SW480 (cell line): ENCODE measurements around the gene LAMB1.
A peak's percentile ranks its signal among the peaks of the same experiment; 100 is the strongest.

Experiments used
- DNase-seq: peaks from one replicate; pipeline ENCODE4 v3.0.0-alpha.2; 2016; ENCODE audit warnings: low spot score

The LAMB1 gene

GRCh38 chr7:108017776-108018151 is 14.8 kb upstream of the LAMB1 start:
- DNase-seq = no peak

DNA sequence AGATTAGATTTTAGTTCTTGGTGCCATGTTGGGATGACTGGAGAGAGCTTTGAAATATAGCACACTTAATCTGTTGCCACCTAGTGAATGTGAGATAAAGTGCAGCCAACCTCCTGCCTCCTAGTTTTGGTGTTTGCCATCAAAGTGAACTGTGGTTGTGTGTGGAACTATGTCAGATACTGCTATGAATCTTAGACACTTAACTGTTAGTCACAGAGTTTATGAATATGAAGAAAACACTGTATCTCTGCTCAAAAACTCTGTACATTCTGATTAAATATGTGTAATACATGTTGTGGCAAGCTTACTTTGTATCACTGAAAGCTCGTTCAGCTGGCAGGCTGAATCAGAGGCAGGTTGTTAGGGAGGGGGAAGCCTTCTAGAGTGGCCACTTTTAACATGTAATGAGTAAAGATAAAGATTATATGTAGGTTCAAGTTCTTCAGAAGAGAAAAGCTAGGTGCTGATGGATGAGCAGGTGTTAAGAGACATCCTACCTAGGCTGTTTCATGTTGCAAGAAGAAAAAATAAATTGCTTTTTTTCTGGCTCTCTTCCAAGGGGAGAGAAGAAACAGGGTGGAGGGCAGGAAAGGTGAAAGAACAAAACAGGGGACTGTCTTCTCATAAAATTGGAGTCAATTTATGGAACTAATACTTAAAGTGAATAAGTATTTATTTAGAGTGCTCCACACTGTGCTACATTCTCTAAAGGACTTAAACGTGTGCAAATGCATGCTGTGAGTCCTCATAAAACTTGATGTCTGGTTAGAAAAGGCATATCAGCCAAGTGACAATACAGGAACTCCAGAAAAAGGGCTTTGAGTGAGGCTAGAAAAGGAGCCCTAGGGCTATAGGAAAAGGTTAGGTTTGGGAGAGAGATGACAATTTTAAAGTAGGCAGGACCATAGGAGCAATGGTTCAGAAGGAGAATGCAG is 14.1 kb upstream of the LAMB1 start:
- peak; percentile 48 for DNase-seq

DNA sequence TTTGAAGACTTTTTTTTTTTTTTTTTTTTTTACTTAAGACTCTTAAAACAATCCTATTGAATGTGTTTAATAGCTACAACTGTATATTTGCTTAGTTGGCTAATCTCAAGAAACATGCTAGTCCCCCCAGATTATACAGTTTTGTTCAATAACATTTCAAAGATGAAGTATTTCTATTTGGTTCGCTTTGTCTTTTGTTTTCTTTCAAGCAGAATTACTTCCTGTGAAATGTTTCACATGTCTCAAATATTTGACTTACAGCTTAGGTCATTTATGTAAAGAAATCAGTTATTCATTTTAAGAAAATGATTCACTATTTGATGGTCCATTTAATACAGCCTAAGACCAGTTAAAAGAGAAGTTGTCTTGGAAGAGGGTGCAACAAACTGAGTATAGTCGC is 12.8 kb upstream of the LAMB1 start:
- DNase-seq = no peak

DNA sequence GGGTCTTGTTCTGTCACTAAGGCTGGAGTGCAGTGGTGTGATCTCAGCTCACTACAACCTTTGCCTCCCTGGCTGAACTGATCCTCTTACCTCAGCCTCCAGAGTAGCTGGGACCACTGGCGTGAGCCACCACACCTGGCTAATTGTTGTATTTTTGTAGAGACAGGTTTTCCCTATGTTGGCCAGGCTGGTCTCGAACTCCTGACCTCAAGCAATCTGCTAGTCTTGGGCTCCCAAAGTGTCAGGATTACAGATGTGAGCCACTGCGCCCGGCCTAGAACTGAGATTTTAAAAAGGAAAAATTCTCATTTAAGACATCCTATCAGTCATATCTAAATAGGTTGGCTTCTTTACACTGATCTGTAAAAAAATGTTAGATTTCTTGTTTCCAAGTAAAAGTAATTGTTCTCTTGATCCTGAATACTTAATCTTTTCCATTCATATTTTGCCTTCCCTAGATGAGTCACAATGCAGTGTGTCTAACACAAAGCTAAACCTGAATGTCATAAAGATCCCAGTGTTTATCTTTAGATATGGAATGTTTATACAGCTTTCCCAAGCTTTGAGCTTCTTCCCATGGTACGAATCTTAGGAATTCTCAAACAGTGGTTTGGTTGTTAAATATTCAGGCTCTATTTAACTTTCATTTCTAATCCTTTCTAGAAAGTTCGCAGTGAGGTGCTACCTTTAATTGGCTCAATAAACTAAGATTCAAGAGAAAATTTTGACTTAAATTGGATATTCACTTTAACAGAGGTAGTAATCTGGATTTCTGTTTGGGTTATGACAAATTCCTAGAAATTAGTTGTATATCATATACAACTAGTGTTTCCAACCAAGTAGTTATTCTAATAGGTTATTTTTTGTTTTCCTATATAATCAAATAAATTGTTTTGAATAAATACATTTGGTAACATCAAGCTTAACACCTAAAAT is 12.1 kb upstream of the LAMB1 start:
- peak; percentile 34 for DNase-seq

- no peak for DNase-seq
Observed at GRCh38 chr7:108014215-108014614, 11.3 kb upstream of the LAMB1 start.

DNA sequence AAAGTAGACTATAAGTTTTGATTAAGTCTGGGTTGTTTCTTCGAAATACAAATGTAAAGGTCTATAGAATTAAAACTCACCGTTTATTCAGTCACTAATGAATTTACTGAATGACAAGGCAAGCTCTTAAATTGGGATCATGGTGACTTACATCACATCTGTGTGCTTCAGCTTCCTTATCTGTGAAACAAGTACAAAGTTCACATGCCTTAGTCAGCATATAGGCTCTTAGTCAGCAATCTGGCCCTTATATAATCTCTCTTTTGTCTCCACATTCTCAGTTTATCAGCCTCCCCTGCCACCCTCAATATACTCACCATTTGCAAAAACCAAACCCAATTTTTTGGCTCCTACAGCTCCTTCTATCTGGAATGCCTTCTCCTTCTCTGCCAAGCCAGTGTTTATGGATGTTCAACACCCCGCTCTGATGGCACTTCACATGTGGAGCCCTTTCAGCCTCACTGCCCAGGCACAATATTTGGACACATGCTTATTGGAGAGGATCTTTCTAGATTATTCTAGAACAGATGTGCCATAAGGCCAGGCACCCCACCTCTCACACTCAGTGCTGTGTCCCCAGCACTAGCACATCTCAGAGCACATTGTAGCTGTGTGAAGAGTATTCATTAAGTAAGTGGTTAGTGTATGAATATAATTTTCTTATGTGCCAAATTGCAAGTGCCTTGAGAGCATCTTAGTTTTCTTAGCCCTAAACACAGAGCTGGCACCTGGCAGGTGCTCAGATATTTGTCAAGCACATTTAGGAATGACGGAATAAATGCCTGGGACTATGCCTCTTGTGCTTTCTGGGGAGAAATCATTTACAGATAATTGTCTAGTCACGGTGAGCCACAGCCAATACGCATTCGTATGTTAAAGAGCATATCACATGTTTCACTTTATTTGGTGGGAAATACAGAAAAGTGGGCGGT is 9.8 kb upstream of the LAMB1 start:
- DNase-seq = peak; percentile 73

DNA sequence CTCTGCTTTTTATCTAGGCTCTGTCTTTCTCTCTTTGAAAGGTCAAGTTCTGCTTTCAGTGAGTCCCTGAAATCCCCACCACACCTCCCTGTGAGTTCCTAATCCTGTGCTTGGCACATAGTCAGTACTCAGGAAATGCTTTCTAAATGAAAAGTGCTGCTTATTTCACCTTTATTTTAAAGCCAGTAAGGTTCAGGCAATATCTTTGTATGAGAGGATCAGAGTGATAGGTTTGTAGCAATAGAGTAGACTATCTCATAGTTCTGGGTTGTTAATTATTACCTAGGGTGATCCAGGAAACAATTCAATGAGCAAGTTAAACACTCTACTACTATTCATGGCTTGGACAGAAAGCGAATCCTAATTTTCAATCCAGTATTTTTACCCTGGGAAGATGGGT is 7.4 kb upstream of the LAMB1 start:
- DNase-seq = peak; percentile 26

GRCh38 chr7:108009873-108010272 is 6.9 kb upstream of the LAMB1 start:
- DNase-seq = no peak

- DNase-seq = no peak
Observed at GRCh38 chr7:108008827-108009226, 5.9 kb upstream of the LAMB1 start.

DNA sequence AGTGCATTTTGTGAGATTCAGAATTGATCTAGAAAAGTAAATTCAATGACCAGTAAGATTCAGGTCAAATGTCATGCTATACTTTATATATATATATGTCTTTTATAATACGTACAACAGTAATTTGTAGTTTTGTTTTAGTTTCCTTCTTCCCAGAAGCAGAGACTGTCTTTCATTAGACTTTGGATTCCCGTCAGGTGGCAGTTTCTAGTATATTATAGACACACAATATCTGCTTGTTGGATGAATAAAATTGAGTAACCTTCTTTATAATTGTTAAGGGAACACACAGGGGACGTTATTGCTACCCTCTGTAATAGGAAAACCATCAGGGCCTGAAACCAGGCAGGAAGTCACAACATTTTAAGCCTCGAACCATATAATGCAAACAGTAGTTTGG is 5.3 kb upstream of the LAMB1 start:
- DNase-seq = no peak

DNA sequence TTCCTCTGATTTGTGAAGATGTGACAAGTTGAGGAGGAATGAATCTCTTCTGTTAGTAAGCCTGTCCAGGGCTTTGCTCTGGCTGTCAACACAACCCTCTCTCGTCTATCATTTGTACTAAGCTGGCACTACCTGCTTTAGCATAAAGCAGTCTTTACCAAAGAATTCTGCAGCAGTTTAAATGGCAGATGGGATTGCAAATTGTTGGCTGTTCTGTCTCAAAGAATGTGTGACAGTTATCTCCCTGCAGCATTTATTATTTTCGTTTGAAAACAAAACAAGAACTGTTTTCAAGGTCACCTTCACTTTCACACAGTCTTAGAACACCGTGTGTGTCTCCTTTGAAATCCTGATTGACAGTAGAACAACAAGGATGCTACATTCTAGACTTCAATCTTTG is 4.8 kb upstream of the LAMB1 start:
- no peak for DNase-seq

GRCh38 chr7:108007261-108007660 is 4.3 kb upstream of the LAMB1 start:
- DNase-seq = no peak

GRCh38 chr7:108004220-108005142 is 1.5 kb upstream of the LAMB1 start:
- DNase-seq = no peak

DNA sequence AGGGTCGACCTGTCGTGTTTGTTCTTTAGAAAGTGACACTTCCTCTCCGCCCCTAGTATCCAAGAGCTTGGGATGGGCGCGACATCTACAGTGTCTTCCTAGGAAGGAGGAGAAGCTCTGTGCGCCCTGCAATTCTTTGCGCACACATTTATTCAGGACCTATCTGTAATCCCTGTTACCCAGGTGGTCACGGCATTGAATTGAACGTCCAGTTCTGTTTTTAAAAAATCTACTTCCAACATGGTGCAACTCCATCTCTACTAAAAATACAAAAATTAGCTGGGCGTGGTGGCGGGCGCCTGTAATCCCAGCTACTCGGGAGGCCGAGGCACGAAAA is 606 bp upstream of the LAMB1 start:
- no peak for DNase-seq

- no peak for DNase-seq
Observed at GRCh38 chr7:108001764-108002725, 916 bp downstream of the LAMB1 start.

DNA sequence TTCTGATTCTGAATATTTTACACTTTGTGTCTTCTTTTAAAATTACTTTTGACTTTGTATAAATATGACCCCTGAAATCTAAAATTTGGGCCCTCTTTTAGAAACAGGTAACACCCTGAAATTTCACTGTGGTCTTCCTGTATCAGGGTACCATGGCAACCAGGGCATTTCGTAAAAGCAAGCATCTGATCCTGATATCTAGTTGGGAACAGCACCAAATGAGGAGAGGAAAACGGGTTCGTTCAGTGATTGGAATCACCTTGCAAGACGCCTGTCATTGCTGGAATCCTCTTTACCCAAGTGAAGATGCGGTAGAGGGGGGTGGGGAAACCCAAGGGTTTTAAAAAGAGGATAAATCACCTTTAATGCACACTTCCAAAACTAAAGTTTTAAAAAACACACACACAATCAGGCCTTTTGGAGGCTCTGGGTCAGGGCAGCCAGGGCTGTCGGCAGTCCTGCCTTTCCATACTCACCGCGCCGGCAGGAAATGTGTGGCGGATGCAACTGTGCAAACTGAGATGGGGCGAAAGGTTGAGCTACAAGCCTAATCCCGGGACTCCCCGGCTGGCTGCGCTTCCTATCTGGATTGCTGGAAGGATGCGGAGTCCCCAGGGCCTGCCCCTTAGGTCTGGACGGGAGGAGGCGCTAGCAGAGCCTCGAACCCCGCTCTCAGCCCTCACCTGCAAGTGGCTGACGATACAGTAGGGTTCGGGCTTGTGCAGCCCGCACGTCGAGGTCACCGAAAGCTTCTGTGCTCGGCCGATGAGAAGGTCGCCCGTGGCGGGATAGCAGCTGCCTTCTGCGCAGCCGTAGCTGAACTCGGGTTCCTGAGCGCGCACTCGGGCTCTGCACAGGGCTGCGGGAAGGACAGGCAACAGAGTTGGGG is 1.8 kb downstream of the LAMB1 start:
- DNase-seq = no peak

DNA sequence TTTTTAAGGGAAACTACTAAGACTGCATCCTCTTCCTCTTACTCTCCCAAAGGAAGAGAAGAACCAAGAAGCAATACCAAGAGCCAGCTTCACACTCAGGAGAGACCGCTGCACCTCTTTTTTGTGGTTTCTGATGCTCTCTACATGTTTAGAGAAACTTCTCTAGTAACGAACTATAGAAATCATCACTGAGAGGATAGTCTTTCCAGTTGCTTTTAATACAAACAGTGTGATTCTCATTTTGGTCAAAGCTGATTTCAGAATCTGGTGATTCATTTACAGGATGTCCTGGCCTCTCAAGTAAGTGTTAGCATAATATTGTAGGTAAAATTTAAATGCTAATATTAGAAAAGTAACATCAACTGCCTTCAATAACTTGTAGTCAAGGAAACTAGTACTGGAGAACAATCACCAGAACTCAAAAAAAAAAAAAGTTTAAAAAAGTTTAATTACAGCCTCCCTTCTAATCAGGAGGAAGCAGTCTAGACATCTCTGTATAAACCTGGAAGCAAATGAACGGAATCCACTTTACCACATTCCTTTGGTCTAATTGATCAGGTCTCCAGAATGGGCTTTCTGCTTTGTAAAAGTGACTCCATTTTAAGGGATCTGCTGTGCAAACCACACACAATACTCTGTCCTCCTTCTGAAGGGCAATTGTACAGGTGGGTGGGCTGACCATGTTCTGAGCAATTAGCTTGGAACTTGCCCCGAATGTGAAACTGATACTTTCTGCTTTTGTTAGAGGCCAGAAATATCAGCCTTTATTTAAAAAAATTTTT is 3.0 kb downstream of the LAMB1 start:
- no peak for DNase-seq
